Inferior parietal cortex (tissue), 1 donor: ENCODE data around the gene CCDC27.

Experiments used
- DNase-seq: peaks from one replicate; pipeline ENCODE4 v3.0.0-alpha.2; 2016; ENCODE audit errors: extremely low spot score

CCDC27 gene

GRCh38 chr1:3717715-3718601 is 34.3 kb upstream of the CCDC27 start:
- no peak for DNase-seq

- no peak for DNase-seq
Observed at GRCh38 chr1:3718764-3719163, 33.5 kb upstream of the CCDC27 start.

- no peak for DNase-seq
Observed at GRCh38 chr1:3721955-3722465, 30.2 kb upstream of the CCDC27 start.

- DNase-seq: no peak
Observed at GRCh38 chr1:3722846-3723245, 29.4 kb upstream of the CCDC27 start.

GRCh38 chr1:3724416-3725030 is 27.7 kb upstream of the CCDC27 start:
- peak; percentile 83 for DNase-seq

GRCh38 chr1:3725366-3725765 is 26.9 kb upstream of the CCDC27 start:
- DNase-seq: no peak

- DNase-seq: peak; percentile 55
Observed at GRCh38 chr1:3727042-3727824, 25.0 kb upstream of the CCDC27 start.

GRCh38 chr1:3727825-3728776 is 24.1 kb upstream of the CCDC27 start:
- DNase-seq: no peak

GRCh38 chr1:3729594-3730542 is 22.4 kb upstream of the CCDC27 start:
- DNase-seq: no peak

- DNase-seq: no peak
Observed at GRCh38 chr1:3730543-3731247, 21.6 kb upstream of the CCDC27 start.

GRCh38 chr1:3731583-3732433 is 20.4 kb upstream of the CCDC27 start:
- DNase-seq: no peak

GRCh38 chr1:3732434-3733093 is 19.7 kb upstream of the CCDC27 start:
- no peak for DNase-seq

- DNase-seq: no peak
Observed at GRCh38 chr1:3733094-3733882, 19.0 kb upstream of the CCDC27 start.

- DNase-seq: no peak
Observed at GRCh38 chr1:3733883-3734589, 18.2 kb upstream of the CCDC27 start.

- DNase-seq: no peak
Observed at GRCh38 chr1:3734602-3735001, 17.6 kb upstream of the CCDC27 start.

- no peak for DNase-seq
Observed at GRCh38 chr1:3735027-3735681, 17.1 kb upstream of the CCDC27 start.
